ENCODE measurements around the gene UBE2H.

UBE2H gene

DNA sequence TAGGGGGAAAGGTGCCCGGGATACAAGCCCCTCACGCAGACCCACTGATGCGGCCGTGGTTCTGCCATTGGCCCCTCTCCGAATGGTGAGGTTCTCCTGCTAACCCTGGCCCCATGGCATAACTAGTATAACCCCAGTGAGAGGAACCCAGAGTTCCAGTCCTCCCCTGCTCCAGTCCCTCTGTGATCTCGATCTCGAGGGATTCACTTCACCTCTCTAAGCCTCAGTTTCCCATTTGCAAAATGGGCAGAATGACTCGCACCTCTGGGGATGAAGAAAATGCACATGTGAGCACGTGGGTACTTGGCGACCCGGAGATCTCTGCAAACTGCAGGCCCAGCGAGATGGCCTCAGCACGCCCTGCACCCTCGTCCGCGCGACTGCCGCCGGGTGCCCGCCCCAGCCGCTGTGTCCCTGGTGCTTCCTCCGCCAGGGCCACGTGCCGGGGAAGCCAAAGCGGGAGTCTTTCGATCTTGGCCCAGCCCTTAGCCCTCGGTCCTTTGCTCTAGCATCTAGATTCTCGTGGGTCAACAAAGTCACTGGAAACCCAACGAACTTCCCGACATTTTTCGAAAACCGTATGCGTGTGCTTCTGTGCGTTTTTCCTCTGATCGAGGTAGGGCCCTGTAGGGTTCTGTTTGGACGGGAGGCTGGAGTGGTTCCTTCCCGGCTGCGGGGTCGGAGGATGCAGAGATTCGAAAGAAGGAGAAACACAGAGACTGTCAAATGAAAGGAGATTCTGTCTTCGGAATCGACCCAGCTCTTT, 169.8 kb downstream of the UBE2H start:
- Histone ChIP-seq H3K4me3 (ENCODE audit: insufficient read depth, low read depth, low read length) (no peak overlapping the region), H3K4me1 (ENCODE audit: control insufficient read depth, insufficient read depth, low read length) (peaks cover 54% of the 10 kb centered on the region)

DNA sequence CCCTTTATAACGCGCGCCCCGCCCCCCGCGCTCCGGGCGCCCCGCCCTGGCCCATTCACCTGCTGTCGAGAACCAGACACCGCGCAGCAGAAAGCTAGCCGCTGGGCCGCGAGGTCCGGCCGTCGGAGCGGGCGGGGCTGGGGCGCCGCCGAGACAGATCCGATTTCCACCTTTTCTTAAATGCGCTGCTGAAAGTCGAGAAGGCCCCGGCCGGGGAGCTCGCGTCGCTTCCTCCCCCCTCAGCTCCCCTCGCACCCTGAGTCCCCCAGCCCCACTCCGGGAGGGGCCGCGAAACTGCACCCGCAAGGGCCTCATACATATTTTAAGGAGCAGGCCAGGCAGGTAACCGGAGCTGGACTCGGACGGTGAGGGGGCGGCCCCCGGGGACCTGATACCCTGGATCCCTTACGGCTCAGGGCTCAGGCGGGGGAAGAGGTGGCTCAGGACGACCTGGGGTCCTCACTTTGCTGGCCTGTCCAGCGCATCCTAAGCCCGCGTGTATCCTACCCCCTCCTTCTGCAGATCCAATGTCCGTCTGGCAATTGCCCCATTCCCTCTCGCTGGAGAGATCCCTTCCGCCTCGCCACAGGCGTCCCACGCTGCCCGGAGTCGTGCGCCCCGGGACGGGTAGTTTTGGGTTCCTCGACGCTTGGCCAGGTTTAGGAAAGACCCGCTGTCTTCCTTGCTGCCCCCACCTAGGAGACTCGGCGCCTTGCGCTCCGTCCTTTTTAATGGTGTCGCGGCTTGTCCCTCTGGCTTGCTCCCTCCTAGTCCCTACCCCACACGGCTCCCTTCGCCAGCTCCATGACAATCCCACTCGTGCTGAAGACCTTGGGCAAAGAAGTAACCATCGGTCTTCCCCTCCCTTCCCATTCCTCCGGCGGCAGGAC, 170.6 kb downstream of the UBE2H start:
- WGBS, 2 experiments = 1% methylated on average over 73 of the region's 73 CpGs
- Histone ChIP-seq H3K27me3 (ENCODE audit: control insufficient read depth, insufficient read depth, low read length, poor library complexity, severe bottlenecking) (peaks cover 100% of the 10 kb centered on the region), H3K36me3 (ENCODE audit: control insufficient read depth, insufficient read depth, low read length) (no peaks in the 10 kb centered on the region), H3K4me3 (ENCODE audit: insufficient read depth, low read depth, low read length) (no peak overlapping the region), H3K9me3 (ENCODE audit: control insufficient read depth, low read length) (no peaks in the 10 kb centered on the region), H3K27ac (ENCODE audit: insufficient read depth, low read depth, low read length, poor library complexity, severe bottlenecking) (no peak overlapping the region), H3K4me1 (ENCODE audit: control insufficient read depth, insufficient read depth, low read length) (peaks cover 51% of the 10 kb centered on the region)

More for the DNA sequence above, 169.8 kb downstream of the UBE2H start:
- no peaks in the 10 kb centered on the region for H3K36me3 ChIP-seq (ENCODE audit: control insufficient read depth, insufficient read depth, low read length)
- no peaks in the 10 kb centered on the region for H3K9me3 ChIP-seq (ENCODE audit: control insufficient read depth, low read length)
- no peak overlapping the region for H3K27ac ChIP-seq (ENCODE audit: insufficient read depth, low read depth, low read length, poor library complexity, severe bottlenecking)
- WGBS, 2 experiments = 4 to 8% methylated on average over 42 of the region's 42 CpGs
- H3K27me3 ChIP-seq (ENCODE audit: control insufficient read depth, insufficient read depth, low read length, poor library complexity, severe bottlenecking) = peaks cover 100% of the 10 kb centered on the region

DNA sequence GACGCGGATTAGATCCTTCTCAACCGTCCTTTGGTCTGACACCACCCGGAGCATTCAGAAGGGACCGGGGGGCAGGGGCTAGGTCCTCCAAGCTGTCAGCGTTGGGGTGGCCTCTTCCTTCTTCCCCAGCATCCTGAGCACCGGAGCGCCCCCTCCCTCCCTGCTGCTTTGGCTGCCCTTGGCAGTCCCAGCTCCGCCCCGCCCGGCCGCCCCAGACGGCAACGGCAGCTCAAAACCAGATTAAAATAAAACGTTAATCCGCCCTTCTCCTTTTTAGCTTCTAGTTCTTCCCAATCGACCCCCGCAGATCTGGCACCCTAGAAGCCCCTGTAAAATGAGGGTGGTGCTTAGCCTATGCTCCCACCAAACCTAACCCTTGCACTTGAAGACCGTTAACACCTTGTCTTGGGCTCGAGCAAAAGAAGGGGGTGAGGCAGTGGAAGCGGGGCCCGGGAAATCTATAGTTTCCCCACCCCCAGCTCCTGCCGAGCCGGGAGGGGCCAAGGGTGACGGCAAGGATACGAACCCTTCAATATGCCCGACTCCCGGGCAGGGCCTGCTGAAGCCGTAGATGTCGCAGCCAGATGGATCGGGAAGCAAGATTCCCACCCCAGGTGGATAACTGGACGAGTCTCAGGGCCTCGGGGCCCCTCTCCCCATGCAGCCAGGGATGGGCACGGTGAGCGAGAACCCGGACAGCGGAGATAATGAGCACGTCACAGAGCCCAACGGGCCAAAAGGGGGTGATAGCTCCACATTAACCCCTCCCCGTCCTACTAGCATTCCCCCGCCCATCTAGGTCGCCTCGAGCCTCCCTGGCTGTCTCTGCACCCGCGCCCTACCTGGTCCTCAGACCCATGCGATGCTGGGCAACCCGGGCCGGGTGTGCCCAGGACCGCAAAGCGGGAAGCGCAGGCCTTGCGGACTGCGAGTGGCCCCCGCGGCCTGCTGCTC, 171.5 kb downstream of the UBE2H start:
- no peak overlapping the region for H3K4me3 ChIP-seq (ENCODE audit: insufficient read depth, low read depth, low read length)
- H3K27ac ChIP-seq (ENCODE audit: insufficient read depth, low read depth, low read length, poor library complexity, severe bottlenecking) = no peak overlapping the region
- H3K4me1 ChIP-seq (ENCODE audit: control insufficient read depth, insufficient read depth, low read length) = peaks cover 48% of the 10 kb centered on the region
- H3K27me3 ChIP-seq (ENCODE audit: control insufficient read depth, insufficient read depth, low read length, poor library complexity, severe bottlenecking) = peaks cover 100% of the 10 kb centered on the region
- H3K9me3 ChIP-seq (ENCODE audit: control insufficient read depth, low read length) = no peaks in the 10 kb centered on the region
- no peaks in the 10 kb centered on the region for H3K36me3 ChIP-seq (ENCODE audit: control insufficient read depth, insufficient read depth, low read length)
- 1% methylated on average over 55 of the region's 55 CpGs for WGBS, 2 experiments

Measured in ectodermal cell (in vitro differentiated cells).